SJCRH30 (cell line): Measurements from ENCODE around the gene LYST. TPM values are rescaled to one million over a fixed set of nuclear protein-coding genes. Genes with fewer than 3 reads are reported as not detected.
"Not testable (repeated sequence)": the region's sequence is repeated elsewhere in the genome, so short reads cannot be mapped to it uniquely, and the experiment has no call there.

ENCODE experiments used
- DNase-seq, 2 experiments: peaks; one replicate each; pipeline ENCODE4 v3.0.0-alpha.2; 2015 to 2020
- H3K27ac ChIP-seq: fragments of 250-450 bp; sonication (Bioruptor Pico); 2 replicates; pipeline ENCODE4 v1.5.1; 2020; ENCODE audit warnings: mild to moderate bottlenecking, moderate library complexity
- H3K27me3 ChIP-seq: fragments of 250-450 bp; sonication (Bioruptor Pico); 2 replicates; pipeline ENCODE4 v1.5.1; 2020; ENCODE audit warnings: mild to moderate bottlenecking, moderate library complexity
- H3K36me3 ChIP-seq: fragments of 250-450 bp; sonication (Bioruptor Pico); 2 replicates; pipeline ENCODE4 v1.5.1; 2020; ENCODE audit warnings: mild to moderate bottlenecking, moderate library complexity
- H3K4me1 ChIP-seq: fragments of 250-450 bp; sonication (Bioruptor Pico); 2 replicates; pipeline ENCODE4 v1.5.1; 2020; ENCODE audit warnings: mild to moderate bottlenecking, moderate library complexity
- H3K4me3 ChIP-seq: fragments of 250-450 bp; sonication (Bioruptor Pico); 2 replicates; pipeline ENCODE4 v1.5.1; 2020; ENCODE audit warnings: mild to moderate bottlenecking, moderate library complexity
- H3K9me3 ChIP-seq: fragments of 250-450 bp; sonication (Bioruptor Pico); replicated peaks from 2 replicates; pipeline ENCODE4 v1.5.1; 2020; ENCODE audit warnings: mild to moderate bottlenecking, moderate library complexity
- total RNA-seq: library from RNA; depleted of rRNA; stranded (reverse); fragments of >200 nt; shearing (Covaris generic); gene quantifications from 2 replicates; pipeline ENCODE4 v1.2.3, GENCODE V29; 2014

Gene LYST
- total RNA-seq, 1 experiment from 2014 or later, result 2.3 TPM

DNA sequence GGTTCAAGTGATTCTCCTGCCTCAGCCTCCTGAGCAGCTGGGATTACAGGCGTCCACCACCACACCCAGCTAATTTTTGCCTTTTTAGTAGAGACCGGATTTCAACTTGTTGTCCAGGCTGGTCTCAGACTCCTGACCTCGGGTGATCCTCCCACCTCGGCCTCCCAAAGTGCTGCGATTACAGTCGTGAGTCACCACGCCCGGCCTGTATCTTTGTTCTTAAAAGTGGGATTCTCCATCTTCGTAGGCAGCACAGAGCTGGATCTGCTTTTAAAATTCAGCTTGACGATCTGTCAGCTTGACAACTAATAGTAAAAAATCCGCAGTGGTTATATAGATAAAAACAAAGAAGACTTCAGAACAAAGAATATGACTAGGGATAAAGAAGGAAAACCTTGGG, 214.3 kb downstream of the LYST start:
- DNase-seq, result no peak
- H3K36me3 ChIP-seq, result no peaks in the 10 kb centered on the region
- no peaks in the 10 kb centered on the region for H3K27me3 ChIP-seq
- no peak overlapping the region for H3K27ac ChIP-seq
- no peaks in the 10 kb centered on the region for H3K9me3 ChIP-seq
- H3K4me1 ChIP-seq, result peaks cover 1% of the 10 kb centered on the region; the same call in 1 of the 2 replicates
- H3K4me3 ChIP-seq, result no peak overlapping the region

DNA sequence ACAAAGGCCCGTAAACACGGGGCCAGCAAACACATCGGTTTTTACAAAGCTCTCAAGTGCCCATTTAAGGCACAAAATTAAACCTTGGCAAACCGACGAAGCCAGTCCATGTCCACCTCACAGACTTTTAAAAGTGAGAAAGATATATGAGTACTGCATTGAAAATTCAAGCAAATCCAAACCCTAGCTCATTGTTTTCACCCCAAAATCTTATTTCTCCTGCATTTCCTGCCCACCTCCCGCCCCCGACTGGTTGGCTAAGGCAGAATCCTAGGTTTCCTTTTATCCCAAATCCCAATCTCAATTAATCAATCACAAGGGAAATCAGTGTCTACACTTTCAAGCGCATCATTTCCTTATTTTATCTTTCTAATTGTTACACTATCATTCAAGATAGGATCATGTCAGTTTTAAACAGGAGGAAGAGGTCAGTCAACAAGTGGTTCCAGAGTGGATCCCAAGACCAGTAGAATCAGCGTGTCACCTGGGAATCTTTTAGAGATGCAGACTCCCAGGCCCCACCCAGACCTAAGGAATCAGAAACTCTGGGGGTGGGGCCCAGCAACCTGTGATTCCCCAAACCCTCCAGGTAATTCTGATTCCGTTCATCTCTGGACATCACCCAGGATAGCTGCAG, 215.4 kb downstream of the LYST start:
- Histone ChIP-seq H3K9me3 (no peaks in the 10 kb centered on the region), H3K27ac (no peak overlapping the region), H3K4me1 (no peaks in the 10 kb centered on the region), H3K27me3 (no peaks in the 10 kb centered on the region), H3K4me3 (no peak overlapping the region), H3K36me3 (no peaks in the 10 kb centered on the region)
- no peak for DNase-seq

DNA sequence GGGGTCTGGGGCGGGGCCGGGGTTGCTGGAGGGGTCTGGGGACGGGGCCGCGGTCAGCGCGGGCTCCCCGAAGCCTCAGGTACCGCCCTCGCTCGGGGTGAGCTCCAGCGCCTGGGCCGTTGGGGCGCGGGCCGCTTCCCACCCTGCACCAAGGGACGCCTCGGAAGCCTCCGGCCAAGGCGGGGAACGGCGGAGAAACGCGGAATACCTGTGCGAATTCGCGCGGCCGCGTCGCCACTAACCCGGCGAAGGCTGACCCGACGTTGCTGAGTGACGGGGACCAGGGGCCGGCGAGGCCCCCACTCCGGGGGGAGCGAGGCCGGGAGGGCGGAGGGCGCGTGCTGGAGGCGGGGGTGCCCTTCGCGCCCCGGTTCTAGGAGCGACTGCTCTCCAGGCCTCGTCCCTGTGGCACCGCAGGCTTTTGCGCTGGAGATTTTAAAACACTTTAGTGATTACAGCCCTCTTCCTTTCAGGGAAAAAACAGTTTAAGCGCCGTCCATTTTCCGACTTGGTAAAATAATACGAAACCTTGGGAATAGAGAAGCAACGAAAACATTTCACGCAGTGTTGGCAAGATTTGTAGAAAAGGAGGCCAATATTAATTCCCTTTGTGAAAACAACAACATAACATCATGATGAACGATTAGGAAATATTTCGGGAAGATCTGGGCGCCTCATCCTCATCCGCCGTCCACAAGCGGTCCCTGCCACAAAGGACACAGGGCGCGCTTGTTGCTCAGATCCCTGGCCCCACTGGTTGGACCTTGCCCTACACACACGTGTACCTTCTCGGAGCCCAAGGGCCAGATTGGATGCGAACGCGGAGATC, 216.2 kb downstream of the LYST start:
- Histone ChIP-seq H3K4me3 (no peak overlapping the region), H3K9me3 (no peaks in the 10 kb centered on the region), H3K27ac (no peak overlapping the region), H3K27me3 (no peaks in the 10 kb centered on the region), H3K4me1 (no peaks in the 10 kb centered on the region), H3K36me3 (no peaks in the 10 kb centered on the region)
- no peak for DNase-seq

DNA sequence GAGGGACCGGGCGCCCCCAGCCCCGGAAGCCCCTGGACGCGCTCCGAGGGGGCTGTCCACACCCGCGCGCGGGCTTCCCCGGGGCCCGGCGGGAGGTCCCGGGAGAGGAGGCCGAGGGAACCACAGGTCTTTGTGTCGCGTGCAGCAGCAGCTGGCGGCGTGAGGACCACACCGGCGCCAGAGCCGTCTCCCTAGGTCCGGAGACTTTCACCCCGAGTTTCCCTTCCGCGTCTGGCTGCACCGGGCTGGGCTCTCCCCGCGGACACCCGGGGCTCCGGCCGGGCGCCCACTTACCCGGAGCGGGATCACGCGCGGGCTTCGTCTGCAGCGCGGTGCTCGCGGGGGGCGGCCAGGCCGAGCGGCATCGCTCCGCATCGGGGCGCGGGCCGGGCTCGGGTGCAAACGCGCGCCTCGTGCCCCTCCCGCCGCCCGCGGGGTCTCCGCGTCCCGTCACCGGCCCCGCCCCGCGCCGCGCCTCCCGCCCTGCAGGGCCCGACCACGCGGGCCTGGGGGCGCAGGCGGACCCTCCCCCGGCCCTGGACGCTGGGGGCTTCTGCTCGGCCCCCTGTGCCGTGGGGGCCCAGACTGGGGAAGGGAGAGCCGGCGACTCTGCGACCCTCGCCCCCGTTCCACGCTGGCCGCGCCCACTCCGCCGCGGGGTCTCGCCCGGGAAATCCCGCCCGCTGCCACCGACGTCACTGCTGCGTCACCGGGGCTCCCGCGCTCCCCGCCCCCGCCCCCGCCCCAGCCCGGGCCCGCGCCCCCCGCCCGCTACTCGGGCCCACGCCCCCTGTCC, 217.1 kb downstream of the LYST start, which contains the start of gene GNG4:
Gene GNG4 (minus strand): TSS at position 417 of the 796 bp plus-strand sequence. CDS start 65,946 bp downstream, outside the sequence.
- H3K36me3 ChIP-seq, result no peaks in the 10 kb centered on the region
- peak within 1 kb of the TSS; percentile 45 for H3K27ac ChIP-seq
- no peaks in the 10 kb centered on the region for H3K27me3 ChIP-seq
- H3K4me3 ChIP-seq, result peak within 1 kb of the TSS; percentile 78
- H3K4me1 ChIP-seq, result no peaks in the 10 kb centered on the region
- no peaks in the 10 kb centered on the region for H3K9me3 ChIP-seq
- peak; percentile 37 to 47 for DNase-seq

DNA sequence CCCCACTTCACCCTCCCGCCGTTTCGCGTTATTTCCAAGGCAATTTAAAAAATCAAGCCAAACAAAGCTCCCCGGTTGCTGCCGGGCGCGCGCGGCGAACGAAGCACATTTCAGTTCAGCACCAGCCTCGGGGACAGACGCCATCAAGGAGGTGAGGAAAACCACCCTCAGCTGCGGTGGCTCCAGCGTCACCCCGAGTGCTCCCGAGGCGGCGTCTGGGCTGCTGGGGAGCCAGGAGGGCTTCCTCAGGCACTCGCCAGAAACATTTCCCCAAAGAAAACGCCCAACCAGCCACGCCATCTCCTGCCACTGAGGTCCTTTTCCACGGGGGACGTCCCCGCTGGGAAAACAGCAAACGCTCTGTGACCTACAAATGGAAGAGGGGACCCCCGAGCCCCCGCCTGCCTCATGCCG, 217.7 kb downstream of the LYST start:
- H3K36me3 ChIP-seq, result no peaks in the 10 kb centered on the region
- H3K27ac ChIP-seq, result peak overlapping the region; percentile 45
- no peaks in the 10 kb centered on the region for H3K9me3 ChIP-seq
- no peaks in the 10 kb centered on the region for H3K4me1 ChIP-seq
- peak; percentile 71 to 76 for DNase-seq
- H3K4me3 ChIP-seq, result peak overlapping the region; percentile 78
- H3K27me3 ChIP-seq, result no peaks in the 10 kb centered on the region

DNA sequence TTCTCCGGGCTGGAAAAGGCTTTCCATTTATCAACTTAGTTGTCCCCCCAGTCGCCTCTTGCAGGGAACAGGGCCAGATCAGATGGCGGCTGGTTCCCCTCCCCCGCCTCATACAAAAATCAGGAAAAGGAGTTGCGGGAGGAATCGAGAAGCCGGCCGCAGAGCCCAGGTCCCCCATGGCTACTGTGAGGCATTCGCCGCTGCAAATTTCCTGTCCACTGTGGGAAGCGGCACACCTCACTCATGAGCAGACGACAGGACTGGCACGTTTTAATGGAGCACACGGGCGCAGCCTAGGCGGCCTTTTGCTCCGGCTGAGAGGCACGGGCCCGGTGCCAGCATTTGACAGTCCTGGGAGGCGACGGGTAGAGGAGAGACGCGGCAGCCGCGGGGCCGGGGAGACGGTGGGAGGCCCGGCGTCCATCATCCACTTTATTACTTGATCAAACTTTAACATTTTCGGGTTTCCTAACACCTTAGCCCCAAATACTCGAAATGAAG, 218.2 kb downstream of the LYST start:
- Histone ChIP-seq H3K9me3 (no peaks in the 10 kb centered on the region), H3K4me1 (no peaks in the 10 kb centered on the region), H3K4me3 (peak overlapping the region; percentile 78), H3K27me3 (no peaks in the 10 kb centered on the region), H3K36me3 (no peaks in the 10 kb centered on the region), H3K27ac (peak overlapping the region; percentile 45; the same call in 1 of the 2 replicates)
- peak; percentile 62 to 63 for DNase-seq

DNA sequence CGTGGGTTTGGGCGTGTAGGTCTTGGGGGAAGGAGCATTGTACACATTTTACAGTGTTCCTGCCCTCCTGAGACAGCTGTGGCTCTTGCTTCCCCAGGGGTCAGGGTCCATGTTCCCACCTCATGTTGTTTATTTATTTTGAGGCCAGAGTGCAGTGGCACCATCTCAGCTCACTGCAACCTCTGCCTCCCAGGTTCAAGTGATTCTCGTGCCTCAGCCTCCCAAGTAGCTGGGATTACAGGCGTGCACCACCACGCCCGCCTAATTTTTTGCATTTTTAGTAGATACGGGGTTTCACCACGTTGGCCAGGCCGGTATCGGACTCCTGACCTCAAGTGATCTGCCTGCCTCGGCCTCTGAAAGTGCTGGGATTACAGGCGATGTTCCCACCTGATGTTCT, 219.2 kb downstream of the LYST start:
- H3K4me3 ChIP-seq, DNase-seq, H3K36me3 ChIP-seq, H3K4me1 ChIP-seq, H3K27me3 ChIP-seq, H3K27ac ChIP-seq, H3K9me3 ChIP-seq: not testable (repeated sequence)

DNA sequence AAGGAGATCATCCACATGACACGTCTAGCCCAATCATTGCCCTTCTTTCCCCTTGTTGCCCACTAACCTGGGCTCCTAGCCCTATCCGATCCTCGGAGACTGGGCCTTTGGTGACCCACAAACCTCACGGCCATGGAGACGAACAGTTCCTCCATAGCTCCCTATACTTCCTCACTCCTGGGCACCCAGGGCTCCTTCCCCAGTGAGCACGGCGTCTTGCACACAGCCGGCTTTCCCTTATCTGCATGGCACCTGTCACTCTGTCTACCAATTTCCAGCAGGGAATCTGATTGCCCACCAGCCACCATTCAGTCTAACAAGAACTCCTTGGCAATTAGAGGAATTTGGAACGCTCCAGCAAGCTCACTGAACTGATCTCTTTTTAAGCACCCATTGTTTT, 220.2 kb downstream of the LYST start:
- no peaks in the 10 kb centered on the region for H3K9me3 ChIP-seq
- H3K36me3 ChIP-seq, result no peaks in the 10 kb centered on the region
- no peak overlapping the region for H3K4me3 ChIP-seq
- H3K27me3 ChIP-seq, result no peaks in the 10 kb centered on the region
- no peak for DNase-seq
- no peak overlapping the region for H3K27ac ChIP-seq
- no peaks in the 10 kb centered on the region for H3K4me1 ChIP-seq

DNA sequence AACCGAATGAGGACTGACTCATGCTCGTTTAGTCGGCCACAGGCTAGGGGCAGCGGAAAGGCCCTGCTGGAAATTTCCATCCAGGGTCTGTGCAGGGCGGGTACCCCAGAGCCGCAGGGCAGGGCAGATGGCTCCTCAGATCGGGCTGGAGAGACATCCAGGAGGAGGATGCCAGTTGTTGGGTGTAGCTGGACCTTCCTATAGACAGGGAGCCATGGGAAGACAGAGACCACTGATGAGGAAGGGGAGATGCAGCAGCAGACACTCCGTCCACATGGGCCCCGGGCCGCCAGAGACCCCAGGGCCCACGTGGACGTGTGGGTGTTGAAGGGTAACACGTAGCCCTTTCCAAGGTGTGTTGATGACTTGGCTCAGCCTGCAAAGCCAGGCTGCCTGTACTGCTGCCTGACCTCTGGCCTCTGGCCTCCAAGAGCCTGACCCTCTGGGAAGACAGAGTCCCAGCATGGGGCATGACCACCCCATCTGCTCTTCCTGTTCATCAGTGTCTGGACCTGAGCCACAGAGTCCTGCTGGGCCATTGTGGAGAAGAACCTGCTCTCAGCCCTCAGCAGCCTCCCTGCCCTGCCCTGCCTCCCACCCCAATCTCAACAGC, 221.9 kb downstream of the LYST start:
- no peak overlapping the region for H3K4me3 ChIP-seq
- H3K27me3 ChIP-seq, result no peaks in the 10 kb centered on the region
- DNase-seq, result no peak
- H3K27ac ChIP-seq, result no peak overlapping the region
- H3K36me3 ChIP-seq, result no peaks in the 10 kb centered on the region
- H3K4me1 ChIP-seq, result no peaks in the 10 kb centered on the region
- H3K9me3 ChIP-seq, result no peaks in the 10 kb centered on the region

DNA sequence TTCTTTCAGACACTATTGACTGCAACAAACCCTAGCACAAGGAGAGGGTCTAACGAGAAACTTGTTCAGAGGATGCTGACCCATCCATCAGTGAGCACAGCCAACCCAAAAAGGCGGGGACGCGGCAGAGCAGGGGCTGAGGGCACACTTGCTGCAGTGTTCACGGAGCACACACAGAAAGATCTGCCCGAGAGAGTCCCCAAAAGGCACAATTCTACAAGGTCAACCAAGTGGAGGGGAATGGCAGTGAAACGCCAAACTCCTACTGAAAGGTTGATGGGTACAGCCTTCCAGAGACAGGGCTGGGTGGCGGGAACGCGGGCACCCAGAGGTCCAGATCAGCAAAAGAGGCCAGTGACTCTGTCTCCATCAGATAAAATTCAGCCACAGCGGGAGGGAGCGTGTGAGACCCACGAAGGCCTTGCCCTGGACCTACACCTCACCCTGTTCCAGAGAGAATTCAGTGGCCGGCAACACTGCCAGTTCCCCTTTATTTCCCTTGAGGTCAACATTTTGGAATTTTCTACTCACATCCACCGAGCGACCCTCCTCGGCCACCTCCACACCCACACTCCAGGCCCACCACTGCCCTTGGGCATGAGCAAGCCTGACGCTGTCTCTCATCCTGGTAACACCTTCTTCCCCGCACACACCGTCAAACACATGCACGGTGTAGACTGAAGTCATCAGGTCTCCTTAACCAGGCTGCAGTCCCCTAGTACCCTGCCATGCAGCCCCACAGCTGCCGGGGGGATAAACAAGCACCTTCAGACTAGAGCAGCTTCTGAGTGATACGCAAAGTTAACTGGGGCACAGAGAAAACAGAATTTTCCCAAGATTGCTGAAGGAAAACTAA, 222.6 kb downstream of the LYST start:
- Histone ChIP-seq H3K27me3 (no peaks in the 10 kb centered on the region), H3K4me3 (no peak overlapping the region), H3K9me3 (no peaks in the 10 kb centered on the region), H3K27ac (no peak overlapping the region), H3K36me3 (no peaks in the 10 kb centered on the region), H3K4me1 (no peaks in the 10 kb centered on the region)
- DNase-seq, result no peak

DNA sequence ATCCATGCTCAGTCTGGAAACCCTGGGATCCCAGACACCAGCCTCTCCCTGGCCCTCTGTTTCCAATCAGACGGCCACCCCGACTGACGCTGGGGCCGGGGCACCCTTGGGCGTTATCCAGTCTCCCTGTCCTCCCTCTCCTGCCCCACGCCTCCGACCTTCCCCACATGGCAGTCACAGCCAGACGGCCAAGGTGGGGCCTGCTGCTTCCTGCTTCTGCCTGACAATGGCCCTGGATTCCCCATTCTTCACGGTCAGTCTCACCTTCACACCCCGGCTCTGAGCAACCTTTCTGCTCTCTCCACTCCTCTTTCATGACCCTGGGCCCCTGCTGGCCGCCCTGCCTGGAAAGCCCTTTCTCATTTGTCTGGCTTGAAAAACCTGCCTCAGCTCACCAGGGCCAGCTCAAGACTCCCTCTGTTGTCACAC, 223.7 kb downstream of the LYST start:
- DNase-seq, result no peak
- Histone ChIP-seq H3K9me3 (no peaks in the 10 kb centered on the region), H3K27ac (no peak overlapping the region), H3K36me3 (no peaks in the 10 kb centered on the region), H3K27me3 (no peaks in the 10 kb centered on the region), H3K4me3 (no peak overlapping the region), H3K4me1 (no peaks in the 10 kb centered on the region)

DNA sequence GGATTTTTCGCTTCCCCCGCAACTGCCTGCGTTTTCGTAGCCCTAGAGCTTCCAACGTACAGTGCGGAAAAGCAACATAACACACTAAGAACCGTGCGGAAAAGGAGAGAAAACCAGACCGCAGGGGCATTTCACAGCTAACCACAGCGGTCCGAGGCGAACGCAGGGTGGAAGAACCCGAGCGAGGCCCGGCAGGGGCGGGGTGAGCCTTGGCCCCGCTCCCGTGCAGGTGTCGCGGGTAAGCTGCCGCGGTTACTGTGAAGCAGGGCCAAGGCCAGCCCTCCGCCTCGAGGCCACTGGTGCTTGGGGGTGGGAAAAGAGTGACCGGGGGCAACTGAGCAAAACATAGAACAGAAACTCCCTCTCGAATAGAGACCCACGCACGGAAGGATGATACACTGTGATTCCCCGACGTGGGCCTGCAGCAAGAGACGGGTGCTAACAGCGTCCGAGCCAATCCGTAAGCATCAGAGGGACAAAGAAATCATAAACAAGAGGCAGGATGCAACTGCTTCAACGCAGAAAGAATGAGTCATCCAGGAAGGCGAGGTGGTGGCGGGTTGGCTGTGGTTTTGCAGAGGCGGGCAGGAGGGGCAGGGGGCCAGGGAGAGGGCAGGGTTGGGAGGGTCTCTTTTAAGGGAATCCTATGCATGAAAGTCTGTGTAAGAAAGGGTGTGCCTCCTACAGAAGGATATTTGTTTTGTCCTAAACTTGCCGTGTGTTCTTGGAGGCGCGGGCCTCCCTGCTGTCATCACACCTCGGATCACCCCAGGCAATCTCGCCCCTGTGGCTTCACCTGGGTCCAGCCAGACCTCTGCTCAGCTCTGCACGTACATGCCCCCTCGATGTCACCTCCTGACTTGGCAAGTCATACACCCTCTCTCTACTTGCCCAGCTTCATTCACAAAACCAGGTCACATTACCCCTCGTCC, 224.4 kb downstream of the LYST start:
- no peaks in the 10 kb centered on the region for H3K4me1 ChIP-seq
- peak overlapping the region; percentile 37 for H3K4me3 ChIP-seq
- H3K36me3 ChIP-seq, result no peaks in the 10 kb centered on the region
- no peaks in the 10 kb centered on the region for H3K27me3 ChIP-seq
- H3K9me3 ChIP-seq, result no peaks in the 10 kb centered on the region
- no peak overlapping the region; the same call in 1 of the 2 replicates for H3K27ac ChIP-seq
- DNase-seq, result peak; percentile 23 to 36

DNA sequence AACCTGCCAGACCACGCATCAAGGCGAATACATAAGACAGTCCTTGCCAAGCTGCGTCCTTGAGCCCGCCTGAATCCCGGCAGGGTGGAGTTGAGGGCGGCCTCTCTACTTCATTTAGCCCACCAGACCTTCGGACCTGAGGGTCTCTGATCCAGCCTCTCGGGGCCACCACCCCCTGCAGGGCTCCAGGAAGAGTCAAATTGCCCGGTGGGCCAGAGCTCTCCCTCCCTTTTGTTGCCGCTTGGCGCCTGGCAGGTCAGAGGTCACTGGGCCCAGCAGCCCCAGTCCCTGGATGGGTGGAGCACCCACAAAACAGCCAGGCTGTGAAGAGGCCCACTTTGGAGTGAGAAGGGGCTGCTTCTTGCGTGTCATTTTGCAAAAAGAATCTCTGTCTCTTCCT, 226.1 kb downstream of the LYST start:
- Histone ChIP-seq H3K36me3 (no peaks in the 10 kb centered on the region), H3K9me3 (no peaks in the 10 kb centered on the region), H3K27me3 (no peaks in the 10 kb centered on the region), H3K4me1 (no peaks in the 10 kb centered on the region), H3K27ac (no peak overlapping the region), H3K4me3 (no peak overlapping the region)
- no peak for DNase-seq
